Neural progenitor cell (in vitro differentiated cells): Measurements from ENCODE around the gene KRT2. TPM values are rescaled to one million over a fixed set of nuclear protein-coding genes. Genes with fewer than 3 reads are reported as not detected.

Experiments used
- DNase-seq: peaks from one replicate; pipeline ENCODE4 v3.0.0-alpha.2; 2016; ENCODE audit warnings: low spot score
- H2AFZ ChIP-seq: fragments of 200-600 bp; sonication (generic); replicated peaks from 2 replicates; pipeline ENCODE4 v1.6.1; 2016; ENCODE audit warnings: antibody characterized with exemption
- H3F3A ChIP-seq: fragments of 200-600 bp; sonication (generic); 2 replicates; pipeline ENCODE4 v1.6.1; 2016; ENCODE audit warnings: antibody characterized with exemption, low read depth
- H3K27ac ChIP-seq: fragments of 200-600 bp; sonication (generic); 2 replicates; pipeline ENCODE4 v1.5.1; 2016; ENCODE audit warnings: mild to moderate bottlenecking
- H3K27me3 ChIP-seq: fragments of 200-600 bp; sonication (generic); 2 replicates; pipeline ENCODE4 v1.6.1; 2016; ENCODE audit warnings: mild to moderate bottlenecking, moderate library complexity
- H3K36me3 ChIP-seq: fragments of 200-600 bp; sonication (generic); 2 replicates; pipeline ENCODE4 v1.5.1; 2016
- H3K4me1 ChIP-seq: fragments of 200-600 bp; sonication (generic); 2 replicates; pipeline ENCODE4 v1.6.1; 2016; ENCODE audit warnings: mixed run types
- H3K4me2 ChIP-seq: fragments of 200-600 bp; sonication (generic); 2 replicates; pipeline ENCODE4 v1.6.1; 2016
- H3K4me3 ChIP-seq: fragments of 200-600 bp; sonication (generic); 2 replicates; pipeline ENCODE4 v1.5.1; 2016
- H3K79me2 ChIP-seq: fragments of 200-600 bp; sonication (generic); 2 replicates; pipeline ENCODE4 v1.6.1; 2016; ENCODE audit warnings: low read depth
- H3K9ac ChIP-seq: fragments of 200-600 bp; sonication (generic); 2 replicates; pipeline ENCODE4 v1.6.1; 2016
- H3K9me3 ChIP-seq: fragments of 200-600 bp; sonication (generic); 2 replicates; pipeline ENCODE4 v1.5.1; 2016; ENCODE audit warnings: low read depth
- H4K20me1 ChIP-seq: fragments of 200-600 bp; sonication (generic); 2 replicates; pipeline ENCODE4 v1.6.1; 2016; ENCODE audit warnings: low read depth
- H3K27ac Mint-ChIP-seq: 3 replicates; pipeline ENCODE4 v1.8.0; 2021; ENCODE audit warnings: mixed read lengths
- H3K27me3 Mint-ChIP-seq: 2 replicates; pipeline ENCODE4 v1.8.0; 2022; ENCODE audit warnings: low read depth, mild to moderate bottlenecking, inconsistent platforms, moderate library complexity, mixed read lengths; ENCODE audit not compliant: insufficient read depth
- H3K36me3 Mint-ChIP-seq: 3 replicates; pipeline ENCODE4 v1.8.0; 2021; ENCODE audit warnings: mixed read lengths
- H3K4me1 Mint-ChIP-seq: 3 replicates; pipeline ENCODE4 v1.8.0; 2021; ENCODE audit warnings: mixed read lengths
- H3K4me3 Mint-ChIP-seq: 3 replicates; pipeline ENCODE4 v1.8.0; 2021; ENCODE audit warnings: mild to moderate bottlenecking, moderate library complexity, mixed read lengths
- H3K9me3 Mint-ChIP-seq: 3 replicates; pipeline ENCODE4 v1.8.0; 2020; ENCODE audit warnings: mixed read lengths
- CTCF ChIP-seq: fragments of 200-600 bp; sonication (generic); IDR thresholded peaks from 2 replicates; pipeline ENCODE4 v1.5.1; 2017; ENCODE audit warnings: antibody characterized with exemption, mild to moderate bottlenecking
- EZH2 ChIP-seq: fragments of 200-600 bp; sonication (generic); IDR thresholded peaks from 2 replicates; pipeline ENCODE4 v1.6.1; 2017; ENCODE audit warnings: antibody characterized with exemption, mild to moderate bottlenecking, moderate library complexity
- EZH2phosphoT487 ChIP-seq: fragments of 200-600 bp; sonication (generic); IDR thresholded peaks from 2 replicates; pipeline ENCODE4 v1.6.1; 2017; ENCODE audit warnings: antibody characterized with exemption
- total RNA-seq: library from RNA; depleted of rRNA; stranded (reverse); fragments of >200 nt; gene quantifications from 2 replicates; pipeline ENCODE4 v1.2.3, GENCODE V29; 2015; ENCODE audit warnings: low replicate concordance

Gene KRT2
- total RNA-seq, 1 donor from 2014 or later = not detected

GRCh38 chr12:52631676-52632459, 20.1 kb downstream of the KRT2 start:
- no peak for TF ChIP-seq EZH2
- no peak for TF ChIP-seq CTCF
- no peak for TF ChIP-seq EZH2phosphoT487
- peaks cover 10% of the 10 kb centered on the region for H3K27me3 Mint-ChIP-seq
- no peaks in the 10 kb centered on the region for H3K36me3 ChIP-seq
- H3K9ac ChIP-seq = no peak overlapping the region
- no peak overlapping the region for H3K27ac Mint-ChIP-seq
- H3F3A ChIP-seq = no peaks in the 10 kb centered on the region
- no peak for DNase-seq
- H4K20me1 ChIP-seq = no peaks in the 10 kb centered on the region
- H3K9me3 ChIP-seq = no peaks in the 10 kb centered on the region
- H3K4me3 Mint-ChIP-seq = no peak overlapping the region
- no peaks in the 10 kb centered on the region for H3K27me3 ChIP-seq
- H3K4me2 ChIP-seq = no peak overlapping the region
- no peak overlapping the region for H3K4me3 ChIP-seq
- H3K36me3 Mint-ChIP-seq = no peaks in the 10 kb centered on the region
- no peaks in the 10 kb centered on the region for H3K4me1 ChIP-seq
- H2AFZ ChIP-seq = no peak overlapping the region
- H3K9me3 Mint-ChIP-seq = no peaks in the 10 kb centered on the region
- H3K27ac ChIP-seq = no peak overlapping the region
- no peaks in the 10 kb centered on the region for H3K79me2 ChIP-seq
- H3K4me1 Mint-ChIP-seq = peaks cover 5% of the 10 kb centered on the region

GRCh38 chr12:52631264-52631663, 20.7 kb downstream of the KRT2 start:
- Histone ChIP-seq H3K9me3 (no peaks in the 10 kb centered on the region), H2AFZ (no peak overlapping the region), H3K36me3 (no peaks in the 10 kb centered on the region)

GRCh38 chr12:52630599-52631200, 21.3 kb downstream of the KRT2 start:
- DNase-seq = no peak
- Histone ChIP-seq H3K4me2 (no peak overlapping the region), H3K4me1 (no peaks in the 10 kb centered on the region), H3F3A (no peaks in the 10 kb centered on the region), H3K9ac (no peak overlapping the region), H2AFZ (no peak overlapping the region), H3K27ac (no peak overlapping the region), H3K36me3 (no peaks in the 10 kb centered on the region), H3K9me3 (no peaks in the 10 kb centered on the region), H4K20me1 (no peaks in the 10 kb centered on the region), H3K4me3 (no peak overlapping the region), H3K79me2 (no peaks in the 10 kb centered on the region), H3K27me3 (no peaks in the 10 kb centered on the region)
- no peak for TF ChIP-seq EZH2
- no peak for TF ChIP-seq EZH2phosphoT487
- no peak for TF ChIP-seq CTCF
- Mint-ChIP-seq H3K4me1 (peaks cover 3% of the 10 kb centered on the region), H3K36me3 (no peaks in the 10 kb centered on the region), H3K27me3 (peaks cover 10% of the 10 kb centered on the region), H3K27ac (no peak overlapping the region), H3K9me3 (no peaks in the 10 kb centered on the region), H3K4me3 (no peak overlapping the region)

More at GRCh38 chr12:52631264-52631663, 20.7 kb downstream of the KRT2 start:
- TF ChIP-seq EZH2 (no peak), CTCF (no peak), EZH2phosphoT487 (no peak)
- H3K27ac ChIP-seq = no peak overlapping the region
- no peaks in the 10 kb centered on the region for H3K9me3 Mint-ChIP-seq
- no peaks in the 10 kb centered on the region for H3K79me2 ChIP-seq
- H3F3A ChIP-seq = no peaks in the 10 kb centered on the region
- H3K4me3 ChIP-seq = no peak overlapping the region
- no peaks in the 10 kb centered on the region for H3K27me3 ChIP-seq
- H3K27ac Mint-ChIP-seq = no peak overlapping the region
- no peak overlapping the region for H3K9ac ChIP-seq
- no peaks in the 10 kb centered on the region for H3K36me3 Mint-ChIP-seq
- no peak overlapping the region for H3K4me3 Mint-ChIP-seq
- DNase-seq = no peak
- no peak overlapping the region for H3K4me2 ChIP-seq
- no peaks in the 10 kb centered on the region for H3K4me1 ChIP-seq
- H4K20me1 ChIP-seq = no peaks in the 10 kb centered on the region
- peaks cover 3% of the 10 kb centered on the region for H3K4me1 Mint-ChIP-seq
- peaks cover 10% of the 10 kb centered on the region for H3K27me3 Mint-ChIP-seq
